ENCODE data around the gene BBIP1.

Gene BBIP1

DNA sequence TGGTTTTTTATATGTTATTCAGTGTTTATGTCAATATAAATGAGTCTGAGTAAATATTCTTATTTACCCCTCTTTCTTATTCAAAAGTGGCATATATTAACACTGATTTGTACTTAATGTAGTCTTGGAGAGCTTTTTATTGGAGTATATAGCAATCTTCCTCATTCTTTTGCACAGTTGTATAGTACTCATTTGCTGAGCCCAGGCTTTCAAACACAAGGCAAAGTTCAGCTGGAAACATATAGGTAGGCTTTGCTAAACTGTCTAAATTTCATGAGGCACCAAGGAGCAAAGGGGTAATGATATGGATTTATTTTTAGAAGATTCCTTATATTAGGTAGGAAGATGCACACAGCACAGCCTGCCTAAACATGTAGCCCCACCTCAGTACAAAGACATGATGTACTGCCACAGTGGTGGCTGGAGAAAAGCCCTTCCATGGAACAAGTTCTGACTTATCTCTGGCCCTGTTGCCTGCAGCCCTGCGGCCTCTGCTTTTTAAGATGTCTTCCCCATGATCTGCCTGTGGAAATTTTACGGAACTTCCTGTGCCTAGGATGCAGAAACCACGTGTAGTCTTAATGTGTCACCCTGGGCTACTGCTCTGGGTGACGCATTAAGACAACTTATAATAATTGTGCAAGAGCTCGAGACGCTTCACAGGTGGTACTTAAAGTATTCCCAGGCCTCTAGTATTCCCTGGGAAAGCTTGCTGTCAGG is 56.9 kb downstream of the BBIP1 start:
- no peak for DNase-seq

DNA sequence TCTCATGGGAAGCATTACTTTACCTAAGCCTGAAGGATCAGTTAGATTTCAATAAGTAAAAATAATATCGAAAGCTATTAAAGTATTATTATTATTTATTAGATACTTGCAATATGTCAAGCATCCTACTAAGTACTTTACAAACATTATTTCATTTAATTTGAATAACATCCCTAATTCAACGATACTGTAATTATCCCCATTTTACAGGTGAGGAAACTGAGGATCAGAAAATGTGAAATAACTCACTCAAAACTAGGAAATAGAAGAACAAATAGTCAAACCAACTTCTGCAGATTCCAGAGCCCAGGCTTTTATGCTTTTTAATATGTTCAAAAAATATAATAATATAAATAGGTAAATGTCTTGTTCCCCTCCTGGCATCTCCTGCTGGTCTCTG is 57.5 kb downstream of the BBIP1 start:
- no peak for DNase-seq

DNA sequence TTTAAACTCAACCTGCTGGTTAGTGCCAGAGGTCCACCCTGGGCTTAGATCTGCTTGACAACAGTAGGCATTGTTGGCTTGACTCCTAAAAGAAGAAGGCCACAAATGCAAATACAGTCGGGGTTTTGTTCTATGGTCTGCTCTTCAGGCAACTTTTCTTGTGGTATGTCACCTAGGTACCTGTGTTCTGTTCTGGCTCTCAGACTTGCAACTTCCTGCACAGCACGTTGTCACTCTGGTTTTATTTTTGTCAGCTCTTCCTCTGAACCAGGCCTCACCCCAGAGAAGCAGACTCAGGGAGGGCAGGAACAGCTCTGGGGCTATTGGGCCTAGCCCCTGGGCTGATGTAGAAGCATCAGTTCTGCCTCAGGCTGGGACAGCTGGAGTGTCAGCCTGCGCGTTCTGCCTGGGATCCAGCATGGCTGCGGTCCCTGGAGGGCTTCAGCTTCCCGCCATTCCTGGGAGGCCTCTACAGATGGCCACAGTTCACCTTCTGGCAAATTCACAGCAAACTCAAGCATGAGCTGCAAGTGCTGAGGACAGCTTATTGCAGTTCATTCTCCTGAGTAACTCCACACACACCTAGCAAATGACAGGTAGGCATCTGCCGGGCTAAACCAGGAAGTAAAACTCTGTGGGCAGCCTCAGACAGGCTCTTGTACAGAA is 58.3 kb downstream of the BBIP1 start:
- no peak for DNase-seq

DNA sequence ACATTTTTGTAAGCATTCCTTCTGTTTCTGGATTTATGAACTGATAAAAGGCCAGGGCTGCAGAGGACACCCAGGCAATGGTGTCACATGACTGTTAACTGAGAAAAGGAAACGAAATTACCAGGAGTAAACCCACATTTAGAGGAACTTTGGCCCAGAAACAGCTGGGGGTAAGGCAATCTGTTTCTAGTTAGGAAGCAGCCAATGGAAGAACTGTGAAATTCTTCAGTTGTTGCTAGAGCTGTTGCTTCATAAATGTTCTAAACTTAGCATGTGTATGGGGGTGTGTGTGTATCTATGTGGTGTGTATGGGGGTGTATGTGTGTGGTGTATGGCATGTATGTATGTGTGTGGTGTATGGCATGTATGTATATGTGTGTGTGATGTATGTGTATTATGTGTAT is 59.0 kb downstream of the BBIP1 start:
- peak; percentile 93 for DNase-seq

DNA sequence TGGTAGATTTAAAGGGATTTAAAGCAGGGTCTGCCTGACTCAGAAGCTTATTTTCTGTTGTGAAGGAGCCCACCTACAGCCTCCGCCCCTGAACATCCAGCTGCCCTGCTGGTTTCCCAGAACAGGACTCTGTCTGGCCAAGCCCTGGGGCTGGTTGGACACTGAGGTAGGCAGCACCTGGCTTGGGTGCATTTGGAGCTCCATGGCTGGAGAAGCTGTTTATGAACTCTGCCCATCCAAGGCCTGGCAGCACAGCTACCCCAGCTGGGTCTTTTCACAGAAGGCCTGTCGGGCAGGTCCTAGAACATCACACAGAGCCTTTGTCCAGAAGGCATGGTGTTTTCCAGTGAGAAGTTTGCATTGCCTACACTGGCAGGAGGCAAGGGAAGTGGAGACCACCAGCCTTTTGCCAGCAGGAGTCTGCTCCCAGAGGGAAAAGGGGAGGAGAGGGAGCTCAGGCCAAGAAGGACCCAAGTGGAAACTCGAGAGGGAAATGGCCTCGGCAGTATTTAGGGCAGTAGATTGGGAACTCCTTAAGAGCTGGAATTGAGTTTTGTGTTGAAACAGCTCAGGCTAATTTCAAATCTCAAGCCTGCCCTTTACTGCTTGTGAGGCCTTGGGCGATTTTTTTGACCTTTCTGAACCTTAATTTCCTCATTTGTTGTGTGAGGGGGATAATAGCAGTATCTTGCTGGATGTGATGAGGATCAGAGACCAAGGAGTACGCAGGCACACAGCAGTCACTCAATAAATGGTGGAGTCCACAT is 59.6 kb downstream of the BBIP1 start:
- DNase-seq = no peak

DNA sequence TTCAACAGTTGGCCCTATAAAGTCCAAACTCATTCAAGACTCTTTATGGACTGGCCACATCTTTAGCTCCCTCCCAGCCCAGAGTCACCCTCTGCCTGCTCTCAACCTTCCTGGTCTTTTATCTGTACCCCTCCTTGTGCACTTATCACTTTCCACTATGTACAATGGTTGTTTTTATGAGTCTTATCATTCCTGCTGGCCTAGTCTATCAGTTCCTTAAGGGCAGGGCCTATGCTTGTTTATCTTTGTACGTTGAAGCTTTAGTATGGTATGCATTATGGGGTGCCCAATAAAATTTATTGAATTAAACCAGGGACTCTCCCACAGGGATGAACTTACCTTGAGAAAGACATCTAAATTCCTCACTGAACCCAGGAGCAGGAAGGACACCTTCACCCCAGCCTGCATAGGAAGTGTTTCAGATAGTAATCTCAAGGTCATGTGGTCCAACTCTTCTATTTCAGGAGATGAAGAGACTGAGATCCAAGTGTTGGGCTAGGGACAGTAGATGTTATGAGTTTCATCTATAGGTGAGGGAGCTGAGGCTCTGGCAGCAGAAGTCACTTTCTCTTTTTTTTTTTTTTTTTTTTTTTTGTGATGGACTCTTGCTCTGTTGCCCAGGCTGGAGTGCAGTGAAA is 60.6 kb downstream of the BBIP1 start:
- DNase-seq = no peak

DNA sequence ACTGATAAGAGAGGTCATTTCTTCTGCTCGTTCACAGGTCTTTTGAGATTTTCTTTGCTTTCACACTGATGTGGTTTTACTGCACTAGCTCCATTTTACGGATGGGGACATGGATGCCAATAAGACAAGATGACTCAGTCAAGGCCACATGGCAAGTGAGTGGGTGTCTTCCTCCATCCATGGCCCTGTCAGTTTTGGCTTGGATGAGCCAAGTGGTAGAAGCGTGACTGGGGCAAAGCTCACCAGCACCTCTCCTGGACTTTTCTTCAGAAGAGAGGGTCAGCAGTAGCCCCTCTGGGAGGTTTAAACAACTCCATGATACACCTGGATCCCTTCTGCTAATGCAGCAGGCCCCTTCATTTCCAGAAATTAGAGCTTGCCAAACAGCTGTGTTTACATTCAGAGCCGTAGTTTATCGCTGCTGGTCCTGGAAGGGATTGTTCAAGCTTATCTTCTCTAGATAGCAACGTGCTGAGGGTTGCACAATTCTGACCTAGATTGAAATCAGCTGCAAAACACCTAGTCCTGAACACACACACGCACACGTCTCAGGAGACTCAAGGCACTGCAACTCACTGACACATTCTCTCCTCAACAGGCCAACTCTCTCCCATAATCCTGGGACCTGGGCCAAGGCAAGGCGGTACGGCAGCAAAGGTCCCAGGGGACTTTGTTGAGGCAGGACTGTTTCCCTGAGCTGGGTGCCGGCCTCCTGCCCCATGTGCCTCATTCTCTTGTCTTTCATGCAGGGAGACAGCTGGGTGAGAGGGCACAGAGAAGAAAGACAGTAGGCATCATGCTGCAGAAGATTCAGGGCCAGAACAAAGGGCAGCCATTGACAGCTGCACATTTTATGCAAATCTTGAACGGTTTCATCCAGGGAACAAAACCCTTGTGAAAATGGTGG is 61.5 kb downstream of the BBIP1 start:
- no peak for DNase-seq

DNA sequence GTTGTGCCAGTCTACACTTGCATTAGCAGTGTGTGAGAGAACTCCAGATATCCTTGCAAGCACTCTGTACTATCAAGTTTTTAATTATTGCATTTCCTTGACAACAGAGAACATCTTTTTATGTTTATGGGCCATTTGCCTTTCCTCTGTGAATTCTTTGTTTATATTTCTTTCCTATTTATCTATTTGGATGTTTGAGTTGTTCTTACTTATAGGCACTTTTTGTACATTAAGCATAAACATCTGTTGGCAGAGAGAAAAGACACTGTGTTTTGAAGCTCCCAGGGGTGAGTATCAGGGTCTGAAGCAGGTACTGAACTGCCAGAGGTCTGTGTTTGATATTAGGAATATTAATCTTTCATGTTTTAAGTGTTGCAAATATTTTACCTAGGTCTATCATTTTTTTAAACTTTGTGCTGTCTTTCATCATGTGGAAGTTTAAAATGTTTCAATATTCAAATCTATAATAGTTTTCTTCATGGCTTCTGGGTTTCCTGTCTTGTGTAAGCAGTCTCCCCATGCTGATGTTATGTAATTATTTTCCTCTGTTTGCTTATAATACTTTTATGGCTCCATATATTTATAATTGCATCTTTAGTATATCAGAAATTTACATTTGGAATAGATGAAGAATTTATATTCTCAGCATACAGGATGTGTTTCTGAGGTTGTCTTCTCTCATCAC is 64.9 kb downstream of the BBIP1 start:
- DNase-seq = no peak

DNA sequence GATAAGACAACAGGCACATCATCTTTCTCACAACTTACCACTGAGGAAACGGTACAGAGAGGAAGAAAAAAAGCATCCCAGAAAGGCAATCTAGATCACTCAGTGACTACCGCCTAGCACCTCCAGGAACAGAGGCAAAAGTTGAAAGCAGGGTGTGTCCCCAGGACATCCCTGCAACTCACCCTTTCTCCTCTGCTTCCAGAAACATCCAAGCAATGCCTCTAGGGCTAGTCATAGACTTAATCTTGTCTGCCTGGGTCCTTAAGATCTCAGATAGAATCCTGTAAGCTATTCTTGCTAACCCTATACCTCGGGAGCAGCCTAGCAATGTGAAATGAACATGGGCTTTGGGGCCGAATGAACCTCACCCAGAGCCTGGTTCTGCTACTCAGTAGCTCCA is 66.0 kb downstream of the BBIP1 start:
- DNase-seq = no peak

DNA sequence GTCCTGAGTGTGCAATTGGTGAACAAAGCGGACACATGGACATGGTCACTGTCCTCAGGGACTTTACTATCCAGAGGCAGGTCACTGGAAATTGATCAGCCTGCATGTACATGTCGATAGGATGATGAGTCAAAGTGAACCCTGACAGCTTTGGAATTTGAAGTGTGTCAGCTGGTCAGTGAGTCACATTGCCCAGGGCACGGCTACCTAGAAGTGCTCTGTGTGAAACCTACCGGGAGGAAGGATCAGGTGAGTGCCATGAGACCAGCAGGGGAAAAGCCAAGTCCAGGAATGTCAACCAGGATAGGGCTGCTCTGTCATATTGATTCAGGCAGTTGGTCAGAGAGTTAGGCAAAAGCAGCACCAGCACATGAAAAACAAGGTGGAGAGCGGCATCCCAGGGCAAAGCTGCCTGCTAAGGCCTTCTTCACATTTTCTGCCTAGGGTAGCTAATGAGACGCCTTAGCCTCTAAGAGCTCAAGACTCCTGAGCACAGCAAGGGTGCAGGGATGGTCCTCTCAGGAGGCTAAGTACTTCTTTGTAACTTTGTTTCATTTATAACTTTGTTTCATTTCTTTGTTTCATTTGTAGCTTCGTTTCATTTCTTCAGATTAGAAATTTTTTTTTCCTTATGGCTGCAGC is 66.6 kb downstream of the BBIP1 start:
- no peak for DNase-seq

DNA sequence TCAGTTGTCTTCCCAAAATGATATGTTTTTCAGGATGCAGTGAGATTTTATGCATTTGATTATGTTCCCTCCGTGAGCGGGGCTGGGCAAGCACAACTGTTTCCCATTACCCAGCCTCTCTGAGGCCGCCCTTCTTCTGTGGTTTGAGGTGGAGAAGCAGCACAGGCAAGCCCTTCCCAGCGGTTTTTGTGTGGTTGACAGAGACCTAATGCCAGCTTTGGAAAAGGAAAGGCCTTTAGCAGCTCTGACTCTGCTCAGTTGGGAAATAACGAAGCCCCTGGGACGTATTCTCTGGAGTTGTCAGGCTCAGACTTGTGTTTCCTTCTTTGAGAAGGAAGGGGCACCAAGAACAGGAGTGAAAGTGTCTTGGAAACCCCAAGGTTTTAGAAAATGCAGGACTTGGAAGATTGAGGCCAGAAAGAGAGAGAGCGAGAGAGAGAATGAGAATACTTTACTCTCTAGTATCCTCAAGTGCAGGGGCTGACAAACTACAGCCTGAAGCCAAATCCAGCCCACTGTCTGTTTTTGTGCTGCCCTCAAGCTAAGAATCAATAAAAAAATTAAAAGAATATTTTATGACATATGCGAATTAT is 67.9 kb downstream of the BBIP1 start:
- peak; percentile 54 for DNase-seq

DNA sequence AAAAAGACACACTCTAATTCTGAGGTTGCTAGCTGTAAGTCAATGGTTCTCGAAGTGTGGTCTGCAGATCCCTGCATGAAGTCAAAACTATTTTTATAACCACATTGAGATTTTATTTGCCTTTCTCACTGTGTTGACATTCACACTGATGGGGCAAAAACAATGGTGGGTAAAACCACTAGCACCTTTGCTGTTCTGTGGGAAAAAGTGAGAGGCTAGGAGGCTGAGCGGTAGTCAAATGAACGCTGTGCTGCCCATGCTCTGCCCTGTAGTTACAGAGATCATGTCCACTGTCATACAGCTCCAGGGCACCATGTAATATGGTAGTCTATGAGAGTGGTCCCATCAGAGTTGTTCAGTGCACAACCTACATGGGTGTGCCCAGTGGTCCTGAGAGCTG is 68.9 kb downstream of the BBIP1 start:
- DNase-seq = no peak
